Stimulated activated naive CD8-positive, alpha-beta T cell treated with anti-CD3 and anti-CD28 coated beads, Interleukin-15, amount 100 ng/mL, for 72 hours (primary cell): ENCODE measurements around the gene NBEA.
"Not testable (repeated sequence)": the region's sequence is repeated elsewhere in the genome, so short reads cannot be mapped to it uniquely, and the experiment has no call there.

ENCODE experiments used
- ATAC-seq: fragments of 150-1000 bp; cut with Tn5 transposase; 2 replicates; pipeline ENCODE4 v1.10.0; 2021; ENCODE audit warnings: mild to moderate bottlenecking, moderate library complexity
- DNase-seq, 2 donors: peaks; one replicate each; pipeline ENCODE4 v3.0.0; 2021 to 2022
- H3K27ac Mint-ChIP-seq, 2 donors: one replicate each; pipeline ENCODE4 v1.8.0; 2022; ENCODE audit warnings: mild to moderate bottlenecking in 2 of 2, mixed read lengths in 2 of 2, moderate library complexity in 2 of 2
- H3K27me3 Mint-ChIP-seq: one replicate; pipeline ENCODE4 v1.8.0; 2022; ENCODE audit warnings: mixed read lengths
- H3K4me1 Mint-ChIP-seq: one replicate; pipeline ENCODE4 v1.8.0; 2022; ENCODE audit warnings: mild to moderate bottlenecking, mixed read lengths
- H3K4me3 Mint-ChIP-seq, 2 donors: one replicate each; pipeline ENCODE4 v1.8.0; 2022; ENCODE audit warnings: mild to moderate bottlenecking in 2 of 2, mixed read lengths in 2 of 2, moderate library complexity in 1 of 2
- H3K9me3 Mint-ChIP-seq, 2 donors: one replicate each; pipeline ENCODE4 v1.8.0; 2022; ENCODE audit warnings: mixed read lengths in 2 of 2

The NBEA gene

DNA sequence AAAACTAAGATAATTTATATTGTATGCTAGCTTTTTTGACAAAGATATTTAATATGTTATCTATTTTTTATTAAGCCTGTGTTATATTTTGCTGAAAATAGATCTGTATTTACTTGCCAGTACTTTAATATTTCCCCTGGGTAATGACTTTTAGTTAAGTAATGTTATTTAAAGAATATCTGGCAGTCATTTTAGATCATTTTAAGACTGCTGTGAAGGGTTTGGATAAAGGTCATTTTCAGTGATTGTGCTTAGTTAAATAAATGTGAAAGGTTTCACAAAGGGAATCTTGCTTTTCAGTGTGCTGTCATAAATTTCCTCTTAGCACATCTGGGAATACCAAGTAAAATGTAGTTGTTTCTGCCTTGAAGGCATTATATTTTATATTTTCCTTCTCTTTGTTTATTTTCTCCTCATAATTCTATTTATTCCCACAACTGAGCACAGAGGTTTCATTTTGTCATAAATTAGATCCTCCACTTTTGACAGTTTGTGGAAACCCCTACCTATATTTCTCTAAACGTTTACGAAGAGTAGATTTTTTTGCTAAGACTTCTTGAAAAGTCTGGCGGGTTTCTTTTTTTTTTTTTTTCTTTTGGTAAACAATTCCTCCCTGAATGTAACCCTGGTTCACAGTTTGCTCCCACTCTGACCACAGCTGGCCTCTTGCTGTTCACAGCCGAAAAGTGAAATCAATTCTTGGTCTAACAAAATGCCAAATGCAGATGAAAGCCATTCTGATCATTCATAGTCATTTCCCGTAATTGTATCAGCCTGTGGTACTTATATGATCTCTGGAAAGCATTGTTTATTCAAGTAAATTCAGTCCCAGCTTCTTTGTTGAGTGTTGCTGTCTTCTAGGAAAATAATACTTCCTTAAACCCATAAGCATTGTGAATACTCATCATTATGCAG lies 446.6 kb downstream of the NBEA start:
- no peaks in the 10 kb centered on the region for H3K27me3 Mint-ChIP-seq
- no peak overlapping the region for H3K4me3 Mint-ChIP-seq
- DNase-seq, result no peak
- no peaks in the 10 kb centered on the region for H3K9me3 Mint-ChIP-seq
- H3K4me1 Mint-ChIP-seq, result no peaks in the 10 kb centered on the region
- H3K27ac Mint-ChIP-seq, result no peak overlapping the region
- no peak for ATAC-seq

DNA sequence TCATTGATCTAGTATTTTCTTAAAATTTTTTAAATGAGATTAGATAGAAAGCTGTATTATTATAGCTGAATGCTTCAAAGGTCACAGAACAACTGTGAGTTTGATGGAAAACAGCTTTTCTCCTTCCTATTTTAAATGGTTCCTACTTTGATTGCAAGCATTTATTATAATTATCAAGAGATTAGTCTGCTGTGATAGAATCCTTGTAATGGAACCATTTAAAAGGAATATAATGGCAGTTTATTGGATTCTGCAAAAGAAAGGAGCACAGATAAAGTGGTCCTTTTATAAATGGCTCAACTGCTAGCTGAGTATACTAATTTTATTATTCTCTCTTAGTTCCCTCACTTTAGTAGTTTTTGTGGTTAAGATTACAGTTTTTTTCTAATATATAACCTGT lies 447.5 kb downstream of the NBEA start:
- Mint-ChIP-seq H3K9me3 (no peaks in the 10 kb centered on the region), H3K27ac (peak overlapping the region in 1 of 2 donors; percentile 33), H3K4me1 (no peaks in the 10 kb centered on the region), H3K27me3 (no peaks in the 10 kb centered on the region), H3K4me3 (no peak overlapping the region)
- no peak for DNase-seq
- ATAC-seq, result no peak

DNA sequence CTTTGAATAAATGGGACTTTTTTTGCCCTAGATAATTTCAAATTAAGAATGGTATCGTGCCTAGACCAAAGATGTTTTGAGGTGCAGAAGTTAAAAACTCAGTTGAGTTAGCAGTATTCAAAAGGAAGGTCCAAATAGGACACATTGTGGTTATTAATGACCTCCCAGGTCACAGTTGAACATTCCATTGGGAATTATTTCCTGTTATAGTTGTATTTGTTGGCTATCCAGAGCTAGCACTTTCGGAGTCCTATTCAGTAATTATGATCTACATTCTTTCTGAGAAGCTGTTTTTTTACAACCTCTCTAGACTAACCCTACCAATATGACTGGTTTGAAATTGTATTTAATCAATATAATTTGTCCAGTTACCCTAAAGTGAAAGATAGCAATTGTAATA lies 450.7 kb downstream of the NBEA start:
- H3K27ac Mint-ChIP-seq, result no peak overlapping the region
- H3K4me1 Mint-ChIP-seq, result no peaks in the 10 kb centered on the region
- H3K9me3 Mint-ChIP-seq, result peaks cover 0 to 7% of the 10 kb centered on the region in 2 donors
- no peaks in the 10 kb centered on the region for H3K27me3 Mint-ChIP-seq
- DNase-seq (no peak), ATAC-seq (no peak)
- H3K4me3 Mint-ChIP-seq, result no peak overlapping the region

DNA sequence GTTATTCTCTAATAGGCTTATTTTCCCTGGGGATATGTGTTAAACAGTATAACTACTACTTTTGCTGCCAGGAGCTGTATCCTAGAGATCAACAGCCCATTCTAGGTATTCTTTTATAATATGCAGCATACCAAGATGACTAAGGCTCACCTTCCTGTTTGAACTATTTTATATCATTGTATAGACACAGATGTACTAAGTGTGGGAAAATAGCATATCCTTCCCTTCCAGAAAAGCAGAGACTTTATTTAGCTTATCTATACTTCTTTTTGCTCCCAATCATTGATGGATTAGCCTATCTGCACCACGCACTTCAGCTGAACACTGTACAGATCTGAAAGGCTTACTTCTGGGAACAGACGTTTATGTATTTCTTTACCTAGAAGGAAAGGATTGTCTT lies 451.8 kb downstream of the NBEA start:
- ATAC-seq (no peak), DNase-seq (no peak)
- Mint-ChIP-seq H3K27me3 (no peaks in the 10 kb centered on the region), H3K27ac (no peak overlapping the region), H3K9me3 (peaks cover 0 to 7% of the 10 kb centered on the region in 2 donors), H3K4me1 (no peaks in the 10 kb centered on the region), H3K4me3 (no peak overlapping the region)

DNA sequence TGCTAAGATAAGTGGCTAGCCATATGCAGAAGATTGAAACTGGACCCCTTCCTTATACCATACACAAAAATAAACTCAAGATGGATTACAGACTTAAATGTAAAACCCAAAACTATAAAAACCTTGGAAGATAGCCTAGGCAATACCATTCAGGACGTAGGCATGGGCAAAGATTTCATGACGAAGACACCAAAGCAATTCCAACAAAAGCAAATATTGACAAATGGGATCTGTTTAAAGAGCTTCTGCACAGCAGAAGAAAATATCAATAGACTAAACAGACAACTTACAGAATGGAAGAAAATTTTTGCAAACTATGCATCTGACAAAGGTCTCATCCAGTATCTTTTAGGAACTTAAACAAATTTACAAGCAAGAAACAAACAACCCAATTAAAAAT lies 466.2 kb downstream of the NBEA start:
- not testable (repeated sequence) for DNase-seq, ATAC-seq

DNA sequence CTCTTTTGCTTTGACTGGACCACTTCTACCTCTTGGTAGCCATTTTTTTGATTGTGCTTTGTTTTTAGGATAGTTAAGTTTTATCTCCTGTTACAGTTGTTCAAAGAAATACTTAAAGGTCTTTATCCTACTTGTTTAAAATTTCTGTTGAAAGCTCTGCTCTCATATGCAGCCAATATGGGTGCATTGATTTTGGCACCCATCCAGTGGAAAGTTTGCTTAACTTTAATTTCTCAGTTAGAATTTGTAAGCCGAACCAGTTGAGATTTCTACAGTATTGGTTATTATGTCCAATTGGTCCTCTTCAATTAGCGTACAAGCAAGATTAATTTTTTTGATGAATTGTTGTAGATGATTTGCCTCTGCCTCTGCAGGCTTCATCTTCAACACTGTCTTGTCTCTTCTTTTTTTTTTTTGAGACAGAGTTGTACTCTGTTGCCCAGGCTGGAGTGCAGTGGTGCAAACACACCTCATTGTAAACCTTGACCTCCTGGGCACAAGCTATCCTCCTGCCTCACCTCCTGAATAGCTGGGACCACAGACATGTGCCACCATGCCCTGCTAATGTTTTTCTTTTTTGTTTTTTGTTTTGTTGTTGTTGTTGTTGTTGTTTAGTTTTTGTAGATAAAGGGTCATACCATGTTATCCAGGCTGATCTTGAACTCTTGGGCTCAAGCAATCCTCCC lies 469.1 kb downstream of the NBEA start:
- DNase-seq, result no peak
- Mint-ChIP-seq H3K27ac (no peak overlapping the region), H3K4me3 (no peak overlapping the region), H3K9me3 (no peaks in the 10 kb centered on the region), H3K4me1 (no peaks in the 10 kb centered on the region), H3K27me3 (no peaks in the 10 kb centered on the region)
- ATAC-seq, result no peak

More for the DNA sequence above, 466.2 kb downstream of the NBEA start:
- not testable (repeated sequence) for H3K27ac Mint-ChIP-seq, H3K4me3 Mint-ChIP-seq, H3K9me3 Mint-ChIP-seq, H3K27me3 Mint-ChIP-seq, H3K4me1 Mint-ChIP-seq

DNA sequence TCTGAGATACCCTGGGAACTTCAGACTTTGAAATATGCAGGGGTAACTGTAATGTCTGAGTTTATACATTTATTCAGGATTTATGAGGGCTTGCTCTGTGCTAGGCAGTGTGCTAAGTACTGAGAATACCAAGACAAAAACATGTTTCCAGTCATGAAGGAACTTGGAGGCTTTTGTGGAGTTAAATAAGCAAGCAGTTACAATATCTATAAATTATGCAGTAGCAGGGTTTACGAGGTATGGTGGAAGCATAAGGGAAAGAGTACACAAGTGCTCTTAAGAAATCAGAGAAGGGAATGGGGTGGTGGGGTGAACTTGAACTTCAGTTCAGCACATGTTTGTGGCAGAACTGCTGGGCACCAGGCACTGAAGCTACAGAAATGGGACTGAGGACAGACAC lies 506.4 kb downstream of the NBEA start:
- Mint-ChIP-seq H3K9me3 (no peaks in the 10 kb centered on the region), H3K27ac (peak overlapping the region in 1 of 2 donors; percentile 47), H3K27me3 (no peaks in the 10 kb centered on the region), H3K4me3 (no peak overlapping the region), H3K4me1 (no peaks in the 10 kb centered on the region)
- ATAC-seq, result no peak
- DNase-seq, result no peak

DNA sequence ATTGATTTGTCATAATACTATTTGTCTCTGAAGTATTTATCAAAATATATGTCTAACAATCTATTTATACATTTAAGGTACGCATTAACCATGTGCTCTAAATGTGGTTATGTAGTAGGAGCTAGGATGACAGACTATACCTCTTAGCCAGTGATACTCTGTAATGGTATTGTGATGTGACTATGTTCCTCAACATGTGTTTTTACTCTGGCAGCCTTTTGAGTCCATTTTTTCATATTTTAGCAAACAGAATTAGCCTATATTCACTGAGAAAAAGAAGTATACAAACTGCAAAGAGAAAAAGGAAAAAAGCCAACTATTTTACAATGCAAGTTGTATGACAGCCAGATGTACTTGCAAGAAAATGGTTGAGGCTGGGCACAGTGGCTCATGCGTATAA lies 507.8 kb downstream of the NBEA start:
- ATAC-seq, result no peak
- Mint-ChIP-seq H3K27ac (peak overlapping the region in 1 of 2 donors; percentile 40), H3K4me3 (no peak overlapping the region), H3K9me3 (no peaks in the 10 kb centered on the region), H3K4me1 (no peaks in the 10 kb centered on the region), H3K27me3 (no peaks in the 10 kb centered on the region)
- DNase-seq, result no peak

DNA sequence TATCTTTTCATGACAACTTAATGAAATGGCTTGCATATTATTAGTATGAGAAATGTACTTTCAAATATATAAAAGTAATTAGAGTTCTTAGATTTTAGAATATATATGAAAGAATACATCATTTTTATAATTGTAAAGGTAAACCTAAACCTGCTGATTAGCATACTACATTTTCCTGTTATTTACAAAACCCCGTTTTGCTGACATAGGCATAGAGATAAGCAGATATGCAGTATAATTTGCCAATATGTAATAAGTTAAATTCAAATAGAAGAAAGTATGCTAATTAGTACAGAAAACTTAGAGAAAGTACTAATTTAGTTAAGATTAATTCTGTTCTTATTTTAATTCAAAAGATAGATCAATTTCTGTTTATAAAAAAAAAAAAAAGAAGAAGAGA lies 513.0 kb downstream of the NBEA start:
- no peaks in the 10 kb centered on the region for H3K27me3 Mint-ChIP-seq
- H3K9me3 Mint-ChIP-seq, result no peaks in the 10 kb centered on the region
- H3K4me1 Mint-ChIP-seq, result no peaks in the 10 kb centered on the region
- DNase-seq (no peak), ATAC-seq (no peak)
- no peak overlapping the region for H3K4me3 Mint-ChIP-seq
- H3K27ac Mint-ChIP-seq, result no peak overlapping the region

DNA sequence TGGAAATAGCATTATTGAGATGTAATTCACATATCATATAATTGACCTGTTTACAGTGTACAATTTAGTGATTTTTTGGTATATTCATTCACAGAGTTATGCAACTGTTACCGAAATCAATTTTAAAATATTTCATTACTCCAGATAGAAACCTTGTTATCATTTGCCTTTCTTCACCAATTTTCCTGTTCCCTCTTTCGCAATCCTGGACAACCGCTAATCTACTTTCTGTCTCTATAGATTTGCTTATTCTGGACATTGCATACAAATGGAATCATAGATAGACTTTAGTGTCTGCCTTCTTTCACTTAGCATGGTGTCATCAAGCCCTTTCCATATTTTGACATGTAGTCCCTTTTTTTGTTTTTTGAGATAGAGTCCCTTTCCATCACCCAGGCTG lies 515.2 kb downstream of the NBEA start:
- H3K9me3 Mint-ChIP-seq, result no peaks in the 10 kb centered on the region

DNA sequence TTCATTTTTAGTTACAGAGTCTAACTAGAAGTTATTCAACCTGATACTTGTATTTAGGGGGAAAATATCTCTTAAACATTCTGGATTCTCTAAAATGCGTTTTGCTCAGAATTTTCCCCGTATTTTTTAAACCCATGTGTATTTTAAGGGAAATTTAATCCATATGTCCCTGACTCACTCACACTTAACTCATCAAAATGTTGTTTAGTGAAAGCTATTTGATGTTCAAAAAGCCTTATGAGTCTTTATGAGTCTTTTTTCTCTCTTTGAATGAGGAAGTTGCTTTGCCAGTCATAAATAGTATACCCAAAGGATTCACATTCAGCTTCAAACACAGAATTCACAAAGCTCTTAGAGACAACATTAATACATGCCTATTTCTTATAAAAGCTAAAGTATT lies 518.0 kb downstream of the NBEA start:
- peaks cover 21% of the 10 kb centered on the region for H3K27me3 Mint-ChIP-seq
- ATAC-seq (no peak), DNase-seq (no peak)
- H3K4me1 Mint-ChIP-seq, result no peaks in the 10 kb centered on the region
- no peaks in the 10 kb centered on the region for H3K9me3 Mint-ChIP-seq
- H3K27ac Mint-ChIP-seq, result no peak overlapping the region
- H3K4me3 Mint-ChIP-seq, result no peak overlapping the region

More for the DNA sequence above, 515.2 kb downstream of the NBEA start:
- peaks cover 7% of the 10 kb centered on the region for H3K27me3 Mint-ChIP-seq
- DNase-seq (no peak), ATAC-seq (no peak)
- no peak overlapping the region for H3K27ac Mint-ChIP-seq
- no peaks in the 10 kb centered on the region for H3K4me1 Mint-ChIP-seq
- no peak overlapping the region for H3K4me3 Mint-ChIP-seq

DNA sequence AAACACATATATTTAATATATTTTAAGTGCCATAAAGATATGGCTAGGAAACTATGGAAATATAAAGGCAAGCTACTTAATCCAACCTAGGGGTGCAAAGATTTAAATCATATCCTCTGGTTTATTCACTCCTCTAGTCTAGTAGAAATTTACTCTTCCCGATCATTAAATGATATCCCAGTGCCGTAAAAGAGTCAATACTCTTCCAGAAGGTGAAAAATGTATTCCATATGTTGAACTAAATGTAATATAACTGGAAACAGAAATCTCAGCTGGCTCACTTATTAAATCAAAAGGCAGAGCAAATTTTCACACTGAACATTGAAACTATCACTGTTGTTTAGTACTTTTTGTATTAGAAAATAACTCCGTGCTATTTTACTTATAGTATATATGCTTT lies 523.3 kb downstream of the NBEA start:
- H3K27ac Mint-ChIP-seq, result no peak overlapping the region

DNA sequence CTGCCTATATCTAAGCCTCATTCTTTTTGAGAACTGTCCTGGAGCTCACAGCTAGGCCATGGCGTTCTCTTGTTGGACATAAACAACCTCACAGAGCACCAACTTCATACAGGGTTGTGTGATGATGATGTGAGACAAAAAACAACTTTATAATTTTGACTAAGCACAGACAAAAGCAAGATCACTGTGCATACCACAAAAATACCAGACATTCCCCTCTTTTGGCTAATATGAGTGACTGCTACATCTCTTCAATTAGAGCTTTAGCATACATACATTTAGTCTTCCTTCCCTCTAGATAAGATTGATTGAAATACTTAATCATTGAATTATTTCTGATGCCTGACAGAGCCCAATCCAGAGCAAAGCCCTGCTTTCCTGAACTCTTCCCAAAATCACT lies 526.1 kb downstream of the NBEA start:
- H3K27ac Mint-ChIP-seq, result no peak overlapping the region
- H3K4me1 Mint-ChIP-seq, result peaks cover 21% of the 10 kb centered on the region
- ATAC-seq (no peak), DNase-seq (no peak)
- peaks cover 6% of the 10 kb centered on the region in 2 donors for H3K9me3 Mint-ChIP-seq
- no peak overlapping the region for H3K4me3 Mint-ChIP-seq
- H3K27me3 Mint-ChIP-seq, result peaks cover 45% of the 10 kb centered on the region

More for the DNA sequence above, 523.3 kb downstream of the NBEA start:
- Mint-ChIP-seq H3K4me1 (peaks cover 4% of the 10 kb centered on the region), H3K4me3 (no peak overlapping the region), H3K27me3 (peaks cover 39% of the 10 kb centered on the region), H3K9me3 (peaks cover 6% of the 10 kb centered on the region in 2 donors)
- ATAC-seq (no peak), DNase-seq (no peak)

DNA sequence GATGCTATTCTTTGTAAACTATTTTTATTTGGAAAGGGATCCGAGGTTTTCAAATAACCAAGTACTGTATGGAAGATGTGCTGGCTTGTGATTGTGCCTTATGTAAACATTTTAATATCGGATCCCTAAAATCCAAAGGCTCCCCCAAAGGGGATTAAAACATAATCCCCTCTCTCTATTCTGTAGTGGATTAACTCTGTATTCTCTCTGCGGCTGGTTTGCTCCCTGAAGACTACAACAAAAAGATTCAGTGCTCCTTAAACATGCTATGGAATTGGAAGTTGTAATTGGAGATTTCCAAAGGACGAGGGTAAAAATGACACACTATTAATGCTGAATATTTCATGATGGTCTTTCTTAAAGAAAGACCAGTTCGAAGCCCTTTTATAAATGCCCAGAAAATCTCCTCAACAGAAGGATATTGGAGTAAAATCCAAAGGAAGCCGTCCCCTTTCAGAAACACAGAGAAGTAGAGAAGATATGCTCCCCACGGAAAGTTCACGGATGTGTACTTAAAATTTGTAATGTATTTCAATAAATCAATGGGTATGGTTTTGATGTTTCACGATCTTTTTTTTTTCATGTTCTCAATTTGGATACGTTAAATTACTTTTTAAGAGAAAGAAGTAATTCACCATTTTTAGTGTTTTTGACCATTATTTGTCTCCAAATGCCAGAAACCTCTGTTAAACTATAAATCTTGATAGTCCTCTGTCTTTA lies 527.9 kb downstream of the NBEA start:
- DNase-seq, result no peak
- H3K27ac Mint-ChIP-seq, result no peak overlapping the region
- H3K4me3 Mint-ChIP-seq, result peak overlapping the region; percentile 46 to 66
- H3K27me3 Mint-ChIP-seq, result peaks cover 46% of the 10 kb centered on the region
- peaks cover 28% of the 10 kb centered on the region for H3K4me1 Mint-ChIP-seq
- no peak for ATAC-seq
- H3K9me3 Mint-ChIP-seq, result peaks cover 6 to 11% of the 10 kb centered on the region in 2 donors

DNA sequence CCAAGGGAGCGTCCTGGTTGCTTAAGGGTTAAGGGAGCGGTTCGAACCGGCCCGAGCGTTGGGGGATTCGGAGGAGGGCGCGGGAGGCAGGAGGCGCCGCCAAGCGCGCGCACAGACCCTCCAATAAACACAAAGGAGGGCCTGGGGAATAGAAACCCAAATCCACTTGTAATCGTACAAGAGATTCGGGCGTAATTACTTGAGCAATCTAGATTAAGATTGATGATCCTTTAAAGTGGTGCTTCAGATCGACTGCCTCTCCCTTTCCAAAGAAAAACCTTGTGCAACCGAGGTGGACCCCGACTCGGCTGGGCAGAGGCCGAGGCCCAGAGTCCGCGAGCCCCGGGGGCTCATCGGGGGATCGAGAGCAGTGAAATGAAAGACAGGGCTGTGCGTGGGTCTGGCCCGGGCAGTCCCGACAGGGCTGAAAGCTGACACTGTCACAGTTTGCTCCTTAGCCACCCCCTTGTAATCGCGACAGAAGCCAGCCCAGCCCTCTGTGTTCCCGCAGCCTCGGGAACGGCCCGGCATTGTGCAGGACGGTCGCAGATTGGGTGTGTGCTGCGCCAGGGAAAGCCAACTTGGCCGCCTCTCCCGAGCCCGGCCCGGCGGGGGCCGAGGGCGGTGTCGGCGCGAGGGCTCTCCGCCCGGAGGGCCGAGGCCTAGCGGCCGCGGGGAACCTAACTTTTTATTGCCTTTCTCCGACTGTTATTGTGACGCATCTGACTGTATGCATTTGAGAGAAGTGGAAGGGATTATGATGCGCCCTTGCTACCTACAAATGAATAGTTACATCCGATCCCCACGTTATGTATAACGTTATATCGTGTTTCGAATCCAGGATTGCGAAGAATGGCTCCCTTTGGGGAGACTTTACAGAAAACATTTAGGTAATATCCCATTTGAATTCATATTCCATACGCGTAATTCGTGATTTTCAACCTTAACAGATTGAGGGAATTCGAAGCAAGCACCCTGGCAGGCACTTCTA lies 528.9 kb downstream of the NBEA start:
- Mint-ChIP-seq H3K27ac (no peak overlapping the region), H3K9me3 (peaks cover 6 to 11% of the 10 kb centered on the region in 2 donors)

More for the DNA sequence above, 528.9 kb downstream of the NBEA start:
- no peak for ATAC-seq
- no peak for DNase-seq
- Mint-ChIP-seq H3K4me1 (peaks cover 38% of the 10 kb centered on the region), H3K4me3 (peak overlapping the region; percentile 62 to 66), H3K27me3 (peaks cover 56% of the 10 kb centered on the region)
